A549 (cell line): ENCODE data around the gene SASH1. TPM values are rescaled to one million over a fixed set of nuclear protein-coding genes. Genes with fewer than 3 reads are reported as not detected.

Source experiments
- ATAC-seq, 2 experiments: fragments of 200-7000 bp in 1 of 2; fragments of >200 bp in 1 of 2; cut with Nextera tagmentation in 1 of 2; cut with Tn5 transposase in 1 of 2; 3 replicates each; pipeline versions ENCODE4 v1.8.0 to v1.9.1; 2018 to 2020; ENCODE audit warnings: mild to moderate bottlenecking in 1 of 2, moderate library complexity in 1 of 2
- CTCF ChIA-PET: fragments of 300-600 bp; sonication (Branson Sonifier 250); formaldehyde crosslinking; extraction: SDS; loops from one replicate; lab custom pipeline; 2021; ENCODE audit warnings: antibody characterized with exemption, inconsistent platforms; lab: Yijun Ruan, JAX
- POLR2A ChIA-PET: fragments of 350-600 bp; formaldehyde crosslinking; extraction: SDS; loops from one replicate; lab custom pipeline; 2021; ENCODE audit warnings: antibody characterized with exemption, inconsistent platforms; lab: Yijun Ruan, JAX
- DNase-seq, 2 experiments: peaks; one replicate each; pipeline versions ENCODE4 v3.0.0 to v3.0.0-alpha.2; 2011 to 2016; ENCODE audit warnings: low read depth in 1 of 2, low spot score in 1 of 2
- FAIRE-seq: peaks from 2 replicates; lab custom pipeline; 2011; peaks lifted over from hg19 to GRCh38; lab: Jason Lieb, UNC
- H3K27ac ChIP-seq, 2 experiments: fragments of >200 bp; sonication (Bioruptor Twin); formaldehyde crosslinking; 3 replicates each; pipeline ENCODE4 v1.5.1; 2016 to 2017
- H3K4me1 ChIP-seq: fragments of >200 bp; sonication (Bioruptor Twin); formaldehyde crosslinking; 3 replicates; pipeline ENCODE4 v1.6.1; 2016
- H3K4me2 ChIP-seq: fragments of >200 bp; sonication (Bioruptor Twin); formaldehyde crosslinking; 3 replicates; pipeline ENCODE4 v1.6.1; 2016
- H3K4me3 ChIP-seq: fragments of >200 bp; sonication (Bioruptor Twin); formaldehyde crosslinking; 3 replicates; pipeline ENCODE4 v1.5.1; 2016
- H3K9me3 ChIP-seq: fragments of >200 bp; sonication (Bioruptor Twin); formaldehyde crosslinking; 3 replicates; pipeline ENCODE4 v1.6.1; 2016
- CBX2 ChIP-seq: fragments of 200-600 bp; sonication (generic); IDR thresholded peaks from 2 replicates; pipeline ENCODE4 v1.6.1; 2016; ENCODE audit warnings: low read depth, mild to moderate bottlenecking, borderline replicate concordance
- CBX8 ChIP-seq: fragments of 200-600 bp; sonication (generic); IDR thresholded peaks from 2 replicates; pipeline ENCODE4 v1.6.1; 2016
- CEBPB ChIP-seq, 2 experiments: fragments of >200 bp in 1 of 2; sonication (Bioruptor Twin) in 1 of 2; formaldehyde crosslinking in 1 of 2; IDR thresholded peaks; 2 replicates each; pipeline ENCODE4 v1.6.1; 2012 to 2016
- CHD2 ChIP-seq: fragments of 150-350 bp; IDR thresholded peaks from 2 replicates; pipeline ENCODE4 v1.6.1; 2014; ENCODE audit warnings: low read length; ENCODE audit not compliant: partially characterized antibody
- CHD4 ChIP-seq: fragments of 200-600 bp; sonication (generic); IDR thresholded peaks from 2 replicates; pipeline ENCODE4 v1.6.1; 2016; ENCODE audit warnings: antibody characterized with exemption, mild to moderate bottlenecking, borderline replicate concordance
- EHMT2 ChIP-seq: fragments of 200-600 bp; sonication (generic); IDR thresholded peaks from 2 replicates; pipeline ENCODE4 v1.6.1; 2016; ENCODE audit warnings: antibody characterized with exemption, low read depth, mild to moderate bottlenecking, moderate library complexity
- EP300 ChIP-seq, 2 experiments: fragments of >200 bp; sonication (Bioruptor Twin); formaldehyde crosslinking; IDR thresholded peaks; 2 replicates in 1 of 2; 3 replicates in 1 of 2; pipeline ENCODE4 v1.6.1; 2016 to 2017
- ESRRA ChIP-seq: fragments of 150-350 bp; IDR thresholded peaks from 2 replicates; pipeline ENCODE4 v1.6.1; 2014; ENCODE audit warnings: mild to moderate bottlenecking, low read length, borderline replicate concordance
- FOSL2 ChIP-seq, 2 experiments: fragments of 450-650 bp in 1 of 2; fragments of >200 bp in 1 of 2; sonication (Bioruptor Twin) in 1 of 2; formaldehyde crosslinking; IDR thresholded peaks; 2 replicates each; pipeline versions ENCODE4 v1.5.0 to v1.6.1; 2016 to 2020; ENCODE audit warnings: mild to moderate bottlenecking in 1 of 2, moderate library complexity in 1 of 2
- GATA3 ChIP-seq: IDR thresholded peaks from 2 replicates; pipeline ENCODE4 v1.6.1; 2012; ENCODE audit warnings: borderline replicate concordance
- HEYL ChIP-seq: fragments of 250-450 bp; sonication (Bioruptor Pico); IDR thresholded peaks from 2 replicates; pipeline ENCODE4 v1.8.0; 2021; ENCODE audit warnings: mild to moderate bottlenecking, moderate library complexity
- HOXB5 ChIP-seq: fragments of 250-450 bp; sonication (Bioruptor Pico); IDR thresholded peaks from 2 replicates; pipeline ENCODE4 v1.5.0; 2020; ENCODE audit warnings: mild to moderate bottlenecking, moderate library complexity
- JUN ChIP-seq, 2 experiments: fragments of >200 bp; sonication (Bioruptor Twin); formaldehyde crosslinking; IDR thresholded peaks; 2 replicates in 1 of 2; 3 replicates in 1 of 2; pipeline ENCODE4 v1.6.1; 2016 to 2017
- KDM1A ChIP-seq: fragments of 200-600 bp; sonication (generic); IDR thresholded peaks from 2 replicates; pipeline ENCODE4 v1.6.1; 2016; ENCODE audit warnings: low read depth, mild to moderate bottlenecking
- MAFK ChIP-seq: fragments of 450-650 bp; IDR thresholded peaks from 2 replicates; pipeline ENCODE4 v1.6.1; 2014; ENCODE audit not compliant: partially characterized antibody
- NPAS2 ChIP-seq: fragments of 250-450 bp; sonication (Bioruptor Pico); IDR thresholded peaks from 2 replicates; pipeline ENCODE4 v1.8.0; 2022; ENCODE audit warnings: mild to moderate bottlenecking, moderate library complexity, borderline replicate concordance
- RARB ChIP-seq: fragments of 250-450 bp; sonication (Bioruptor Pico); IDR thresholded peaks from 2 replicates; pipeline ENCODE4 v1.8.0; 2021; ENCODE audit warnings: mild to moderate bottlenecking, moderate library complexity
- RFX5 ChIP-seq: fragments of 450-650 bp; IDR thresholded peaks from 2 replicates; pipeline ENCODE4 v1.7.1; 2014; ENCODE audit warnings: antibody characterized with exemption, mild to moderate bottlenecking, moderate library complexity
- TFCP2L1 ChIP-seq: fragments of 250-450 bp; sonication (Bioruptor Pico); IDR thresholded peaks from 2 replicates; pipeline ENCODE4 v1.5.0; 2021; ENCODE audit warnings: mild to moderate bottlenecking
- ZC3H11A ChIP-seq: fragments of 450-650 bp; IDR thresholded peaks from 2 replicates; pipeline ENCODE4 v1.6.1; 2014; ENCODE audit warnings: antibody characterized with exemption, mild to moderate bottlenecking
- ZNF302 ChIP-seq: fragments of 250-450 bp; sonication (Bioruptor Pico); IDR thresholded peaks from 2 replicates; pipeline ENCODE4 v1.9.0; 2021; ENCODE audit warnings: inconsistent platforms, mild to moderate bottlenecking, moderate library complexity
- WGBS: methylation state at CpG from one replicate; pipeline ENCODE4 v1.1.6; 2017; ENCODE audit errors: missing lambda C conversion rate; 5-methylcytosine and 5-hydroxymethylcytosine counted together
- polyA plus RNA-seq, 4 experiments: library from polyadenylated mRNA; depleted of rRNA in 3 of 4; stranded (reverse); fragments of >200 nt; fragmentation: RNase III in 1 of 4; extraction: RNeasy Plus Mini Kit Qiagen cat#74134 plus additional on column Dnase treatment in 1 of 4; gene quantifications; 2 replicates in 3 of 4; 3 replicates in 1 of 4; pipeline ENCODE4 v1.2.3, GENCODE V29; 2011 to 2017
- TF ChIP-seq, protein P1 (sequence below): fragments of >200 bp; sonication (Bioruptor Twin); formaldehyde crosslinking; IDR thresholded peaks from 3 replicates; pipeline ENCODE4 v1.5.1; 2016
- TF ChIP-seq, protein P2 (sequence below): fragments of 250-450 bp; sonication (Bioruptor Pico); IDR thresholded peaks from 2 replicates; pipeline ENCODE4 v1.5.0; 2021; ENCODE audit warnings: mild to moderate bottlenecking, moderate library complexity, borderline replicate concordance
- TF ChIP-seq, protein P3 (sequence below): fragments of 450-650 bp; IDR thresholded peaks from 2 replicates; pipeline ENCODE4 v1.6.1; 2014; ENCODE audit warnings: antibody characterized with exemption
- TF ChIP-seq, protein P4 (sequence below): fragments of 200-600 bp; sonication (generic); IDR thresholded peaks from 2 replicates; pipeline ENCODE4 v1.6.1; 2016; ENCODE audit warnings: antibody characterized with exemption, mild to moderate bottlenecking, moderate library complexity

The SASH1 gene
- polyA plus RNA-seq, 2 of the 4 experiments (the other 2 are of a cell fraction) = 2.5 to 3.0 TPM

DNA sequence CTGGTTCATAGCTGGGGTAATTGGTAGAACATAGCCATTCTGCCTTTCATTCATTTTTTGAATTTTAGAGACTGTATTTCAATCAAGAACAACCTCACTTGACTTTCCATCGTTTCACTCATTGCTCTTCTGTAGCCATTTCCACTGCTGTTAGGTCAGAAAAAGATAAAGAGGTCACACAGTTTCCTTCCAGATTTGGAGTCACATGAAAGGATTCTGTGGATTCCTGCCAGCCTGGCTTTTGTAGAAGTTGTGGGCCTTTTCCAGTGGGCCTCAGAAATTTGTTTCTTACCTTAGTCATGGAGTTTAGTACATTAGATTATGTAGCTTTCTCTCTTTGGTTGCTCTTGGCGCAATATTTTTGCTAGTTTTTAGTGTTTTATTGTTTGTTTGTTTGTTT is 157.8 kb downstream of the SASH1 start:
- WGBS = 72% methylated on average over 2 of the region's 2 CpGs
- ChIA-PET POLR2A (interaction anchor here (0.7 kb wide), 1 partner anchor 506 kb away, joined by 3 read pairs; no protein-coding TSS in a partner anchor), CTCF (no interaction called here)
- FAIRE-seq (no peak), DNase-seq (no peak), ATAC-seq (no peak)
- Histone ChIP-seq H3K9me3 (no peaks in the 10 kb centered on the region), H3K27ac (no peak overlapping the region), H3K4me1 (no peaks in the 10 kb centered on the region), H3K4me2 (no peak overlapping the region), H3K4me3 (no peak overlapping the region)
- no peak for TF ChIP-seq CHD2
- TF ChIP-seq, protein P1, sequence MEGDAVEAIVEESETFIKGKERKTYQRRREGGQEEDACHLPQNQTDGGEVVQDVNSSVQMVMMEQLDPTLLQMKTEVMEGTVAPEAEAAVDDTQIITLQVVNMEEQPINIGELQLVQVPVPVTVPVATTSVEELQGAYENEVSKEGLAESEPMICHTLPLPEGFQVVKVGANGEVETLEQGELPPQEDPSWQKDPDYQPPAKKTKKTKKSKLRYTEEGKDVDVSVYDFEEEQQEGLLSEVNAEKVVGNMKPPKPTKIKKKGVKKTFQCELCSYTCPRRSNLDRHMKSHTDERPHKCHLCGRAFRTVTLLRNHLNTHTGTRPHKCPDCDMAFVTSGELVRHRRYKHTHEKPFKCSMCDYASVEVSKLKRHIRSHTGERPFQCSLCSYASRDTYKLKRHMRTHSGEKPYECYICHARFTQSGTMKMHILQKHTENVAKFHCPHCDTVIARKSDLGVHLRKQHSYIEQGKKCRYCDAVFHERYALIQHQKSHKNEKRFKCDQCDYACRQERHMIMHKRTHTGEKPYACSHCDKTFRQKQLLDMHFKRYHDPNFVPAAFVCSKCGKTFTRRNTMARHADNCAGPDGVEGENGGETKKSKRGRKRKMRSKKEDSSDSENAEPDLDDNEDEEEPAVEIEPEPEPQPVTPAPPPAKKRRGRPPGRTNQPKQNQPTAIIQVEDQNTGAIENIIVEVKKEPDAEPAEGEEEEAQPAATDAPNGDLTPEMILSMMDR = no peak
- no peak for TF ChIP-seq JUN (IDR thresholded peaks at IDR 0.05)
- TF ChIP-seq, protein P2, sequence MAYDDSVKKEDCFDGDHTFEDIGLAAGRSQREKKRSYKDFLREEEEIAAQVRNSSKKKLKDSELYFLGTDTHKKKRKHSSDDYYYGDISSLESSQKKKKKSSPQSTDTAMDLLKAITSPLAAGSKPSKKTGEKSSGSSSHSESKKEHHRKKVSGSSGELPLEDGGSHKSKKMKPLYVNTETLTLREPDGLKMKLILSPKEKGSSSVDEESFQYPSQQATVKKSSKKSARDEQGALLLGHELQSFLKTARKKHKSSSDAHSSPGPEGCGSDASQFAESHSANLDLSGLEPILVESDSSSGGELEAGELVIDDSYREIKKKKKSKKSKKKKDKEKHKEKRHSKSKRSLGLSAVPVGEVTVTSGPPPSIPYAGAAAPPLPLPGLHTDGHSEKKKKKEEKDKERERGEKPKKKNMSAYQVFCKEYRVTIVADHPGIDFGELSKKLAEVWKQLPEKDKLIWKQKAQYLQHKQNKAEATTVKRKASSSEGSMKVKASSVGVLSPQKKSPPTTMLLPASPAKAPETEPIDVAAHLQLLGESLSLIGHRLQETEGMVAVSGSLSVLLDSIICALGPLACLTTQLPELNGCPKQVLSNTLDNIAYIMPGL (CRISPR knock-in tag) = no peak
- TF ChIP-seq ESRRA = no peak
- TF ChIP-seq RARB (CRISPR knock-in tag) = no peak
- no peak for TF ChIP-seq RFX5
- no peak for TF ChIP-seq CHD4
- TF ChIP-seq GATA3 = no peak
- no peak for TF ChIP-seq CEBPB (IDR thresholded peaks at IDR 0.05)
- no peak for TF ChIP-seq CBX2
- no peak for TF ChIP-seq TFCP2L1 (CRISPR knock-in tag)
- TF ChIP-seq EP300 (IDR thresholded peaks at IDR 0.05) = no peak

DNA sequence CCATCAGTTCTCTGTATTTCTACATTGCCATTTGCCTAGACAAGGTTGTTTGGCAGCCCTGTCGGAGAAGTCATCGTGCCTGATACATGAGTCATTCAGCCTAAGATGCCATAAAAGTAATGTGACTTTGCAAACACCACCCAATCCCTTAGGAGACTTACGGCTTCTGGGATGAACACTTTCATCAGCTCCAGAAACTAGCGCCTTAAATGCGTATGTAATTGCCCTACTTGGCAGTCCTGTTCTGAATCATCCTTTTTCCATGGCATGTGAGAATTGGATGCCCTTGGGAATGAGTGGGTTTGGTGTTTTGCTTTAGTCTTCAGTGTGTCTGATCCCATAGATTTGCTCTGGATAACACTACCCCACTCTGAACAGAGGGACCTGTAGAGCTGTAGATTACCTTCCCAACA is 158.5 kb downstream of the SASH1 start:
- CTCF ChIA-PET = no interaction called here
- Histone ChIP-seq H3K4me2 (no peak overlapping the region), H3K4me1 (no peaks in the 10 kb centered on the region), H3K4me3 (no peak overlapping the region), H3K9me3 (no peaks in the 10 kb centered on the region), H3K27ac (no peak overlapping the region)
- DNase-seq (peak in 1 of 2 experiments; percentile 6), ATAC-seq (no peak), FAIRE-seq (no peak)
- TF ChIP-seq FOSL2 (IDR thresholded peaks at IDR 0.05) (no peak), FOSL2 (CRISPR knock-in tag; IDR thresholded peaks at IDR 0.05) (no peak), MAFK (no peak), HEYL (no peak), CBX2 (no peak), CBX8 (no peak), NPAS2 (CRISPR knock-in tag) (no peak), ZNF302 (no peak), RFX5 (no peak), TFCP2L1 (CRISPR knock-in tag) (no peak), ZC3H11A (no peak), HOXB5 (CRISPR knock-in tag) (no peak), EHMT2 (no peak), KDM1A (no peak)
- TF ChIP-seq, protein P1 = no peak
- TF ChIP-seq, protein P3, sequence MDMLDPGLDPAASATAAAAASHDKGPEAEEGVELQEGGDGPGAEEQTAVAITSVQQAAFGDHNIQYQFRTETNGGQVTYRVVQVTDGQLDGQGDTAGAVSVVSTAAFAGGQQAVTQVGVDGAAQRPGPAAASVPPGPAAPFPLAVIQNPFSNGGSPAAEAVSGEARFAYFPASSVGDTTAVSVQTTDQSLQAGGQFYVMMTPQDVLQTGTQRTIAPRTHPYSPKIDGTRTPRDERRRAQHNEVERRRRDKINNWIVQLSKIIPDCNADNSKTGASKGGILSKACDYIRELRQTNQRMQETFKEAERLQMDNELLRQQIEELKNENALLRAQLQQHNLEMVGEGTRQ = no peak
- TF ChIP-seq, protein P4, sequence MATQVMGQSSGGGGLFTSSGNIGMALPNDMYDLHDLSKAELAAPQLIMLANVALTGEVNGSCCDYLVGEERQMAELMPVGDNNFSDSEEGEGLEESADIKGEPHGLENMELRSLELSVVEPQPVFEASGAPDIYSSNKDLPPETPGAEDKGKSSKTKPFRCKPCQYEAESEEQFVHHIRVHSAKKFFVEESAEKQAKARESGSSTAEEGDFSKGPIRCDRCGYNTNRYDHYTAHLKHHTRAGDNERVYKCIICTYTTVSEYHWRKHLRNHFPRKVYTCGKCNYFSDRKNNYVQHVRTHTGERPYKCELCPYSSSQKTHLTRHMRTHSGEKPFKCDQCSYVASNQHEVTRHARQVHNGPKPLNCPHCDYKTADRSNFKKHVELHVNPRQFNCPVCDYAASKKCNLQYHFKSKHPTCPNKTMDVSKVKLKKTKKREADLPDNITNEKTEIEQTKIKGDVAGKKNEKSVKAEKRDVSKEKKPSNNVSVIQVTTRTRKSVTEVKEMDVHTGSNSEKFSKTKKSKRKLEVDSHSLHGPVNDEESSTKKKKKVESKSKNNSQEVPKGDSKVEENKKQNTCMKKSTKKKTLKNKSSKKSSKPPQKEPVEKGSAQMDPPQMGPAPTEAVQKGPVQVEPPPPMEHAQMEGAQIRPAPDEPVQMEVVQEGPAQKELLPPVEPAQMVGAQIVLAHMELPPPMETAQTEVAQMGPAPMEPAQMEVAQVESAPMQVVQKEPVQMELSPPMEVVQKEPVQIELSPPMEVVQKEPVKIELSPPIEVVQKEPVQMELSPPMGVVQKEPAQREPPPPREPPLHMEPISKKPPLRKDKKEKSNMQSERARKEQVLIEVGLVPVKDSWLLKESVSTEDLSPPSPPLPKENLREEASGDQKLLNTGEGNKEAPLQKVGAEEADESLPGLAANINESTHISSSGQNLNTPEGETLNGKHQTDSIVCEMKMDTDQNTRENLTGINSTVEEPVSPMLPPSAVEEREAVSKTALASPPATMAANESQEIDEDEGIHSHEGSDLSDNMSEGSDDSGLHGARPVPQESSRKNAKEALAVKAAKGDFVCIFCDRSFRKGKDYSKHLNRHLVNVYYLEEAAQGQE = no peak
- WGBS = 79% methylated on average over 5 of the region's 5 CpGs
- POLR2A ChIA-PET = no interaction called here
